Cerebellar cortex (tissue), 1 donor: Measurements from ENCODE around the gene SCFD2.
A peak's percentile ranks its signal among the peaks of the same experiment; 100 is the strongest.
"Not testable (repeated sequence)": the region's sequence is repeated elsewhere in the genome, so short reads cannot be mapped to it uniquely, and the experiment has no call there.

ENCODE experiments used
- DNase-seq: peaks from one replicate; pipeline ENCODE4 v3.0.0-alpha.2; 2015; ENCODE audit warnings: low spot score

The SCFD2 gene

DNA sequence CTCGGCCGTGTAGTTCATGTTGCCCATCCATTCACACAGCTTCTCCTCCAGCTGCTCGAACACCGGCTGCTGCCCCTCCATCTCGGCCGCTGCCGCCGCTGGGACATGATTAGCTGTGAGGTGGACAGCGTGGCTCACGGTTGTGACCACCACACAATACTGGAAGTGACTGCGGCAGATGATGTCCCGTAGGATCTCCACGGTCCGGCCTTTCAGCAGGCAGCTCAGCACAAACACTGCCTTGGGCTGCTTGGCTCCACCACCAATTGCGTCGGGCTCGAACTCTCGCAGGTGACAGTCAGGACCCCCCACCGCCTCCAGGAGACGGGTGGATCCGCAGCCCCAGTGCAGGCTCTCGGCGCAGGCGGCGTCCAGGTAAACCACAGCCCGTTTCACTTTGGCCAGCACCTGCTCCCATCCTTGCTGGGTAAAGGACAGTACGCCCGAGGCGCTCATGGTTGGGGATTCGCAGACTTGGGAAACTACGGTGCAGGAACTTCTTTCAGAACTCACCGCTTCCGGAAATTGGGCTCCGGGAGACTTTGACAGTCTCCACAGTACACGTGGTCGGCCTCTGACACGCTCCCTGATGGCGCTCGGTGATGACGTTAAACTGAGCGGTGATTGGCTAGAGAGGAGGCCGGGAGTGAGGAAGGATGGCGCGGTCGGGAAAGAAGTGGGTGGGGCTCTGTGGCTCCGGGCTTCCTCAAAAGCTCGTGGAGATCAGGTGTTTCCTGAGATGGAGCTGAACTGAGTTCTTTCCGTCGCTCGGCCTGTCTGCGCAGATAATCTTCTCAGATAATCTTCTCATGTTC is at the start of gene SCFD2:
SCFD2 (minus strand) TSS at position 576 of the 815 bp plus-strand sequence.
- peak; percentile 99 for DNase-seq

DNA sequence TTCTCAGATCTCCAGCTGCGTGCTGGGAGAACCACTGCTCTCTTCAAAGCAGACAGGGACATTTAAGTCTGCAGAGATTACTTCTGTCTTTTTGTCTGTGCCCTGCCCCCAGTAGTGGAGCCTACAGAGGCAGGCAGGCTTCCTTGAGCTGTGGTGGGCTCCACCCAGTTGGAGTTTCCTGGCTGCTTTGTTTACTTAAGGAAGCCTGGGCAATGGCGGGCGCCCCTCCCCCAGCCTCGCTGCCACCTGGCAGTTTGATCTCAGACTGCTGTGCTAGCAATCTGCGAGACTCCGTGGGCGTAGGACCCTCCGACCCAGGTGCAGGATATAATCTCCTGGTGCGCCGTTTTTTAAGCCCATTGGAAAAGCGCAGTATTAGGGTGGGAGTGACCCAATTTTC is 43.6 kb upstream of the SCFD2 start:
- DNase-seq = not testable (repeated sequence)

- no peak for DNase-seq
Measured at GRCh38 chr4:53380221-53380620, 14.4 kb upstream of the SCFD2 start.

DNA sequence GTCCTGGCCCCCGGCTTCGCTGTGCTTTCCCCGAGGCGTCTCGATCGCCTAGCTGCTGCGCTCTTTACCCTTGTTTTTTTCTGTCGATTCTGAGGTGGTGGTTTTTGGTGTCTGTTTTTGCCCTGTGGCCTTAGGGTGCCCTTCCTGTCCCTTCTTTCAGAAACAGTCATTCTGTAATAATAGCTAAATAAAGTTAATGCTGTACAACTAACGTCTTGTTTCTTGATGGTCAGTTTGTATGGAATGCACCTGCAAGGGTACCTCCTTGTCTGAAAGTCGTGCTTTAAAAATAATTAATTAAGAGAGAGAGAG is 12.3 kb upstream of the SCFD2 start:
- DNase-seq = no peak

DNA sequence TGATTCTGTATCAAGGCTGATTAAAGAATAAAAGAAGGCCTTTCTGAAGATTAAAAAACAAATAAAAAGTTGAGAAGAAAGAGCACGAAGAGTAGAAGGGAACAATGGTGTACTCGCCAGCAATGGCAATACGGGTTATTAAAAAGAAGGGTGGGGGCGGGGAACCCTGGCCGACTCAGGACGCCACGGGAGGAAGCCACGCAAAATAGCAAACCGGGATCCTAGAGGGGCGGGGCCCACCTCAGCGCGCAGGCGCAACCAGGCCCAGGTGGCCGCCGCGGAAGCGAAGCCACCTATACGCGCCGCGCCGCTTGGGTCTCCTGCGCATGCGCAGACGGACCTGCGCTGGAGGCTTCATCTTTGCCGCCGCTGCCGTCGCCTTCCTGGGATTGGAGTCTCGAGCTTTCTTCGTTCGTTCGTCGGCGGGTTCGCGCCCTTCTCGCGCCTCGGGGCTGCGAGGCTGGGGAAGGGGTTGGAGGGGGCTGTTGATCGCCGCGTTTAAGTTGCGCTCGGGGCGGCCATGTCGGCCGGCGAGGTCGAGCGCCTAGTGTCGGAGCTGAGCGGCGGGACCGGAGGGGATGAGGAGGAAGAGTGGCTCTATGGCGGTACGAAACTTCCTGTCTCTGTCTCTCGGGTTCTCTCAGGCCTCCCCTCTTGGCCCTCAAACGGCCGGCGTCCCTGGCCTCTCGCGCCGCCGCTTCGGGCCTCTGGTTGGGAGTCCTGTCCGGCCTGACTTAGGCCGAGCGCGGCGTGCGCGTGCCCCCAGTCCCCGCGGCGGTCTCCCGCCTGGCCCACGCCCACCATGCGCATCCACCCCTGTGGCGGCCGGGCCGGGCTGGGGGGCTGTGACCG is 11.7 kb upstream of the SCFD2 start, which contains the start of gene FIP1L1:
FIP1L1 (plus strand) TSS at position 323 of the 852 bp plus-strand sequence; CDS start at position 521, 198 bp downstream.
- DNase-seq = peak; percentile 91

GRCh38 chr4:53376900-53377299 is 11.0 kb upstream of the SCFD2 start:
- DNase-seq = no peak

DNA sequence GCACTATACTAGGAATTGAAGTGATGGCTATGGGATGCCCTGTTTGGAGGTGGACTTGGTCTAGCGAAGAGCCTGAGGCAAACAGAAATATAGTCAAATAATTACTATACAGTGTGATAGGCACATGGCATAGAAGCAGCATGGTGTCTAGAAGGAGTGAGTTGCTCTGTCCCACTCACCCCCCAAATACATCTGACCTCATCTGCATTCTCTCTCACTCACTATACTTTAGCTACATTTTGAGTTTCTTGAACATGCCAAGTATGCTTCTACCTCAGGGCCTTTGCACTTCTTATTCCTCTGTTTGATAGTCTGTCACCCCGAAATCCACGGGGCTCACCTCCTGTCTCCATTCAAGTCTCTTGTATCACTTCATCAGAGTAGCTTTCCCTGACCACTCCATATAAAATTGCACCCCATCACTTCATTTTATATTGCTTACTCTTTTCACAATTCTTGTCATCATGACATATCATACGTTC is 9.0 kb upstream of the SCFD2 start:
- no peak for DNase-seq

DNA sequence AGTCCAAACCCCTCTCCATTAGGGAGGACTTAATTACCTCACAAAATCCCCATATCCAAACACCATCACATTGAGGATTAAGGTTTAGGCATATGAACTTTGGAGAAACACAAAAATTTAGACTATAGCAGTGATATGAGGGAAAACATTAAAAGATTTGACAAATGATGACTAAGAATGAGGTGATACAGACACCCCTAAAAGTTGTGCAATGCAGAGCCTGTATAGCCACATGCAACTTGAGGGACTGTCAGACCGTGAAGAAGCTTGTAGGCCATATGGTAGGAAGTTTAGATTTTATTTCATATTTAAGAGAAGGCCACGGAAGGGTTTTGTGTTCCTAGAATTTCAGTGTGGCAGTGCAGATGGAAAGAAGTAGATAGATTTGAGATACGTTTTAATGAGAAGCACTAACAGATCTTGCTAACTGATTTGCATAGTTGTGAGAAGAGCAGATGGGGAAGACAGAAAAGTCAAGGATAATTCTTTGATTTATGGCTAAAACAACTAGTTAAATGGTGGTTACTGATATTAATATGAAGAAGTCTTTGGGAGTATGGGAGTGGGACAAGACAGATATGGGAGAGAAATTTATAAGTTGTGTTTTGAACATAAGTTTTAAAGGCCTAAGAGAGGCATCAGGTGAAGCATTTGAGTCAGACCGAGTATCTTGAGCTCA is 6.1 kb upstream of the SCFD2 start:
- no peak for DNase-seq

DNA sequence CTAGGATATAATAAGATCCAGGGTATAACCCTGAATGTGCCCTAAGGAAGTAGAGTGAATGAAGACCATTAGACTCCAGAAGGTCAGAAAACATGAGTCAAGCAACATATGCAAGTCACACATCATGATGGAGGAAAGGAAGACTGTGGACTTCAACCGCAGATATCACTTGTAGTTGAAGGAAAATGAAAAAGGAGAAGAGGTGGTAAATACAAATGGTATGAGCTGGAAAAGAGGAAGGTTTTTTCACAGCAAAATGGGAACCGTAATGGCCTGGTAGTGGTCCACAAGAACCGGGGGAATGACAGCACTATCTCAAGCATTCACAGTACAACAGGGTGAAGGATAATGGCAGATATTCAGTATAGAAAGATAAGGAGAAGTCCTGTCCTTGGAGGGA is 5.2 kb upstream of the SCFD2 start:
- no peak for DNase-seq

- DNase-seq = no peak
Measured at GRCh38 chr4:53367721-53368120, 1.9 kb upstream of the SCFD2 start.

DNA sequence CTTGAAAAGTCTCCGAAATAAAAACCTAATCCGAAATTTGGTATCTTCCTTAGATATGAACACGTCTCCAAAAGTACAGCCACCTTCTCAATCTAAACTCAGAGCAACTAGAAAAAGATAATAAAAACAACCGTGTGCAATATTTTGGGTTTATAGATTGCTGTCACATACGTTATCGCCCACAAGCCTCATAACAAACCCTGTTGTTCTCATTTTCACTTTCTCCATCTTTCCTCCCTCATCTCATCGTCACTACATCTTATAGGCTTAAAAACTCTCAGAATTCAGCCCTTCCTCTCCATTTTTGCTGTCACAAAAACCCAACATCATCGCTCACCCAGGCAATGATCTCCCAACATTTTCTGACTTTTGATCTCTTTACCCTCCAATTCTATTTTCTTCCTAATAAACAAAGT is 448 bp upstream of the SCFD2 start:
- DNase-seq = no peak

GRCh38 chr4:53365121-53365485 is 758 bp downstream of the SCFD2 start:
- DNase-seq = peak; percentile 32

GRCh38 chr4:53364624-53365023 is 1.2 kb downstream of the SCFD2 start:
- no peak for DNase-seq

- DNase-seq = no peak
Measured at GRCh38 chr4:53362093-53362492, 3.8 kb downstream of the SCFD2 start.

DNA sequence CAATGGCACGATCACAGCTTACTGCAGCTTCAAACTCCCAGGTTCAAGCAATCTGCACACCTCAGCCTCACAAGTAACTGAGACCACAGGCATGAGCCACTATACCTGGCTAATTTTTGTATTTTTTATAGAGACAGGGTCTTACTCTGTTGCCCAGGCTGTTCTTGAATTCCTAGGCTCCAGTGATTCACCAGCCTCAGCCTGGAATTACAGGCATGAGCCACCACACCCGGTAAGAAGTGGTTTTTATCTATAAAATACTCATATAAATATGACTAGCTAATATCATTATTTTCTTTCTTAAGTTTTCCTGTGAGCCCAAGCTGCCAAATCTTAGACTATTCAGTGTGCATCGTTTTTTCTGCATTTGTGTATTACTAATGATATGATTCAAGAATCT is 4.4 kb downstream of the SCFD2 start:
- no peak for DNase-seq

GRCh38 chr4:53355930-53356521 is 9.8 kb downstream of the SCFD2 start:
- no peak for DNase-seq

GRCh38 chr4:53354012-53354722 is 11.7 kb downstream of the SCFD2 start:
- no peak for DNase-seq

DNA sequence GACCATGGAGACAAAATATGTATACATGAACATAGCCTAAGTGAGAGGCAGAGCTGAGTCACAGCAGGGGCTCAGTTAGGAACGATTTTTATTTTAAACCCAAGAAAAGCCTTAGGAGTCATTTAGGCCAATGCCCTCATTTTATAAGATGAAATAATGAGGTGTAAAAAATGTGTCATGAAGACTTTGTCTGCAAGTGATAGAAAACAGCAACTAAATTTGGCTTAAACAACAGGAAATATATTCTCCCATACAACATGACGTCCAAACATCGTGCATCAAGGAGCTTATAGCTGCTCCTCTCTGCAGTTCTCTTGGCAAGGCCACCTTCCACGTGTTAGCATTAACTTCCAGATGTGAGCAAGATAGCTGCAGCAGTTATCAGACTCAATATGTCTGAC is 16.8 kb downstream of the SCFD2 start:
- no peak for DNase-seq

- DNase-seq = no peak
Measured at GRCh38 chr4:53348046-53348445, 17.8 kb downstream of the SCFD2 start.

GRCh38 chr4:53346920-53347852 is 18.7 kb downstream of the SCFD2 start:
- DNase-seq = peak; percentile 45
